ENCODE measurements around the gene MRGPRF. TPM values are rescaled to one million over a fixed set of nuclear protein-coding genes. Genes with fewer than 3 reads are reported as not detected.

The MRGPRF gene
- total and polyA plus RNA-seq, 2 donors (not counting 1 experiment from before 2014, with no cell fraction given): not detected

DNA sequence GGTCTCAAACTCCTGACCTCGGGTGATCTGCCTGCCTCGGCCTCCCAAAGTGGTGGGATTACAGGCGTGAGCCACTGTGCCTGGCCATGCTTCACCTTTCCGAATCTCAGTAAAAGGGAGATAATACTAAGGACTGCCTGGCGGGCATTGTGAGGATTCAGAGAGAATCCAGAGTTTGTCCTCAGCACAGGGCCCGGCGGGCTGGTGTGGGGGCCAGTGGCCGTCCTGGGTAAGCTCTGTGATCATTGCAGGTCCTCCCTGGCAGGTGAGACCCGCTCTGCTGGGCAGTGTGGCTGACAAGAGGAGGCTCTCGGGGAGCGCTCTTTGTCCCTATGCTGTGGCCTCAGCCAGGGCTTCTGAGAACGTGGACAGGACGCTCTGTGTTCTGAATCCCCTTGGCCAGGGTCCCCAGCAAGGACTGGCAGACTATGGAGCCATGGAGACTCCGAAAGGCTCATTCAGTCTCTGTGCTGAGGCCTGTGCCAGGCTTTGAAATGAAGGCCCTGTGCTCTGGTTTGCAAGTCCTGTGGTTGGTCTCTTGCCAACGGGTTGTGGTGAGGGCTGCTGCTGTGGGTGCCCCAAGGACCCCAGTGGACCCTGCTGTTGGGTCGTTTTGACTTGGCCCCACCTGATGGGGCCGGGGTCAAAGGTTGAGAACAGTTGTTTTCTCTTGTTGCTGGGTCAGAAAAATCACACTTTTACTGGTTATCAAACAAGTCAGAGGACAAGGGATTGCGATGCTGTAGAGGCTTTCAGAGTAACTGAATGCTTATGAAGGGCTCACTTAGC is 37.7 kb upstream of the MRGPRF start:
- TF ChIP-seq, protein P1, sequence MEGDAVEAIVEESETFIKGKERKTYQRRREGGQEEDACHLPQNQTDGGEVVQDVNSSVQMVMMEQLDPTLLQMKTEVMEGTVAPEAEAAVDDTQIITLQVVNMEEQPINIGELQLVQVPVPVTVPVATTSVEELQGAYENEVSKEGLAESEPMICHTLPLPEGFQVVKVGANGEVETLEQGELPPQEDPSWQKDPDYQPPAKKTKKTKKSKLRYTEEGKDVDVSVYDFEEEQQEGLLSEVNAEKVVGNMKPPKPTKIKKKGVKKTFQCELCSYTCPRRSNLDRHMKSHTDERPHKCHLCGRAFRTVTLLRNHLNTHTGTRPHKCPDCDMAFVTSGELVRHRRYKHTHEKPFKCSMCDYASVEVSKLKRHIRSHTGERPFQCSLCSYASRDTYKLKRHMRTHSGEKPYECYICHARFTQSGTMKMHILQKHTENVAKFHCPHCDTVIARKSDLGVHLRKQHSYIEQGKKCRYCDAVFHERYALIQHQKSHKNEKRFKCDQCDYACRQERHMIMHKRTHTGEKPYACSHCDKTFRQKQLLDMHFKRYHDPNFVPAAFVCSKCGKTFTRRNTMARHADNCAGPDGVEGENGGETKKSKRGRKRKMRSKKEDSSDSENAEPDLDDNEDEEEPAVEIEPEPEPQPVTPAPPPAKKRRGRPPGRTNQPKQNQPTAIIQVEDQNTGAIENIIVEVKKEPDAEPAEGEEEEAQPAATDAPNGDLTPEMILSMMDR (IDR thresholded peaks at IDR 0.05): no peak
- no peak for TF ChIP-seq EZH2 (IDR thresholded peaks at IDR 0.05; ENCODE audit: borderline replicate concordance, insufficient read depth, low read depth, low read length, poor library complexity, severe bottlenecking)
- Histone ChIP-seq H3K36me3 (replicated peaks in 1 of 2; ENCODE audit: control extremely low read depth in 1 of 2, control insufficient read depth in 1 of 2, extremely low read depth in 1 of 2, insufficient read depth in 2 of 2, low read length in 1 of 2) (peaks cover 0 to 6% of the 10 kb centered on the region in 2 experiments), H3K27me3 (replicated peaks in 1 of 4; ENCODE audit: control extremely low read depth in 1 of 4, control insufficient read depth in 3 of 4, insufficient read depth in 4 of 4, low read length in 3 of 4) (no peaks in the 10 kb centered on the region), H3K9ac (ENCODE audit: low read length) (no peak overlapping the region), H2AFZ (ENCODE audit: insufficient read depth, low read depth, low read length, poor library complexity, severe bottlenecking) (no peak overlapping the region), H3K4me2 (replicated peaks; ENCODE audit: low read depth, low read length, poor library complexity, severe bottlenecking) (no peak overlapping the region), H3K27ac (ENCODE audit: low read length in 2 of 2) (peak overlapping the region in 1 of 2 donors; percentile 54), H3K79me2 (ENCODE audit: control insufficient read depth, insufficient read depth, low read length) (peaks cover 34% of the 10 kb centered on the region), H3K9me3 (ENCODE audit: control extremely low read depth in 1 of 3, control insufficient read depth in 2 of 3, insufficient read depth in 1 of 3, low read length in 2 of 3) (no peaks in the 10 kb centered on the region), H3K4me3 (ENCODE audit: control extremely low read depth in 1 of 5, extremely low read depth in 1 of 5, insufficient read depth in 1 of 5, low read depth in 2 of 5, low read length in 4 of 5) (no peak overlapping the region), H4K20me1 (ENCODE audit: control insufficient read depth, insufficient read depth, low read length, poor library complexity, severe bottlenecking) (no peaks in the 10 kb centered on the region), H3K4me1 (ENCODE audit: control insufficient read depth in 2 of 2, insufficient read depth in 2 of 2, low read length in 2 of 2) (peaks cover 26 to 69% of the 10 kb centered on the region in 2 donors)
- Mint-ChIP-seq H3K27me3 (no peaks in the 10 kb centered on the region), H3K4me1 (peaks cover 50% of the 10 kb centered on the region), H3K27ac (peak overlapping the region; percentile 81), H3K4me3 (peak overlapping the region; percentile 85), H3K9me3 (ENCODE audit: insufficient read depth) (no peaks in the 10 kb centered on the region)
- ChIA-PET CTCF (no interaction called here), POLR2A (no interaction called here)
- DNase-seq: peak; percentile 20
- intact Hi-C loops (cut with micrococcal nuclease): no loop called here
- 90% methylated on average over 17 of the region's 18 CpGs for WGBS (ENCODE audit: insufficient coverage)
- ATAC-seq (ENCODE audit: low read depth): no peak

DNA sequence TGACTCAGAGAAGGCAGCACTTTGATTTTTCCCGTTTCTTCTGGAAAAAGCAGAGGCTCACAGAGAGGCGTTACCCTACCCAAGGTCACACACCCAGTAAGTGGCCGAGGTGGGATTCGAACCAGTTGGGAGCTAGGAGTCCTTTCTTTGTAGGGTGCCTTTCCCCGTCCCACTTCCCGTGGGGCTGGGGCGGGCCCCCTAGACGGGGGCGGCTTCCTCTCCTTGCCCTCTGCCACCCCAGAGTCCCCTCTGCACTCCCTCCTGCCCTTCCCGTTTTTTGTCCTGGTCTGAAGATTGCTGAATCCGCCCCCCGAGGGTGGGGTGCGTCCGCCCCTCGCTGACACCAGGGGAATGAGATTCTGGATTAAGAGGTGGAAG is 36.4 kb upstream of the MRGPRF start:
- peak overlapping the region; percentile 34 to 99 (median 86) for H3K4me3 ChIP-seq (ENCODE audit: control extremely low read depth in 1 of 5, extremely low read depth in 1 of 5, insufficient read depth in 1 of 5, low read depth in 2 of 5, low read length in 4 of 5)

More for the DNA sequence above, 36.4 kb upstream of the MRGPRF start:
- ChIA-PET POLR2A (no interaction called here), CTCF (no interaction called here)
- Histone ChIP-seq H3K4me2 (replicated peaks; ENCODE audit: low read depth, low read length, poor library complexity, severe bottlenecking) (peak overlapping the region; percentile 99), H2AFZ (ENCODE audit: insufficient read depth, low read depth, low read length, poor library complexity, severe bottlenecking) (peak overlapping the region; percentile 79), H3K27ac (ENCODE audit: low read length in 2 of 2) (peak overlapping the region; percentile 75 to 98), H3K9me3 (ENCODE audit: control extremely low read depth in 1 of 3, control insufficient read depth in 2 of 3, insufficient read depth in 1 of 3, low read length in 2 of 3) (no peaks in the 10 kb centered on the region), H3K4me1 (ENCODE audit: control insufficient read depth in 2 of 2, insufficient read depth in 2 of 2, low read length in 2 of 2) (peaks cover 17 to 56% of the 10 kb centered on the region in 2 donors), H3K9ac (ENCODE audit: low read length) (peak overlapping the region; percentile 100), H4K20me1 (ENCODE audit: control insufficient read depth, insufficient read depth, low read length, poor library complexity, severe bottlenecking) (no peaks in the 10 kb centered on the region), H3K79me2 (ENCODE audit: control insufficient read depth, insufficient read depth, low read length) (peaks cover 34% of the 10 kb centered on the region), H3K36me3 (replicated peaks in 1 of 2; ENCODE audit: control extremely low read depth in 1 of 2, control insufficient read depth in 1 of 2, extremely low read depth in 1 of 2, insufficient read depth in 2 of 2, low read length in 1 of 2) (no peaks in the 10 kb centered on the region), H3K27me3 (replicated peaks in 1 of 4; ENCODE audit: control extremely low read depth in 1 of 4, control insufficient read depth in 3 of 4, insufficient read depth in 4 of 4, low read length in 3 of 4) (no peaks in the 10 kb centered on the region)
- H3K27me3 Mint-ChIP-seq: peaks cover 5% of the 10 kb centered on the region
- DNase-seq (peak; percentile 59), ATAC-seq (ENCODE audit: low read depth) (no peak)
- peak overlapping the region; percentile 85 for H3K4me3 Mint-ChIP-seq
- no peaks in the 10 kb centered on the region for H3K9me3 Mint-ChIP-seq (ENCODE audit: insufficient read depth)
- peaks cover 42% of the 10 kb centered on the region for H3K4me1 Mint-ChIP-seq
- TF ChIP-seq EZH2 (IDR thresholded peaks at IDR 0.05; ENCODE audit: borderline replicate concordance, insufficient read depth, low read depth, low read length, poor library complexity, severe bottlenecking): no peak
- TF ChIP-seq, protein P1 (IDR thresholded peaks at IDR 0.05): no peak
- intact Hi-C loops (cut with micrococcal nuclease): loop anchor here (2.0 to 10.0 kb wide), 5 partner anchors 147 to 593 kb away; partner anchors contain the start of genes IGHMBP2, MRPL21, PPP6R3 and TESMIN
- 7% methylated on average over 9 of the region's 15 CpGs for WGBS (ENCODE audit: insufficient coverage)
- H3K27ac Mint-ChIP-seq: peak overlapping the region; percentile 75

Measured in B cell (primary cell).